SU-DHL-6 (cell line): ENCODE data around the gene LRIG3.

Experiments
- EZH2phosphoT487 ChIP-seq: fragments of 200-600 bp; sonication (generic), shearing (Covaris generic); conservative IDR thresholded peaks from 2 replicates; pipeline ENCODE4 v1.6.1; 2018; ENCODE audit warnings: mild to moderate bottlenecking, antibody characterized with exemption, low read length, moderate library complexity, mixed read lengths
- TF ChIP-seq, protein P1 (sequence below): fragments of 200-600 bp; sonication (generic); IDR thresholded peaks from one replicate; pipeline ENCODE4 v1.5.1; 2017; ENCODE audit warnings: antibody characterized with exemption, mild to moderate bottlenecking, low read length, moderate library complexity; ENCODE audit not compliant: insufficient read depth, poor library complexity, severe bottlenecking

DNA sequence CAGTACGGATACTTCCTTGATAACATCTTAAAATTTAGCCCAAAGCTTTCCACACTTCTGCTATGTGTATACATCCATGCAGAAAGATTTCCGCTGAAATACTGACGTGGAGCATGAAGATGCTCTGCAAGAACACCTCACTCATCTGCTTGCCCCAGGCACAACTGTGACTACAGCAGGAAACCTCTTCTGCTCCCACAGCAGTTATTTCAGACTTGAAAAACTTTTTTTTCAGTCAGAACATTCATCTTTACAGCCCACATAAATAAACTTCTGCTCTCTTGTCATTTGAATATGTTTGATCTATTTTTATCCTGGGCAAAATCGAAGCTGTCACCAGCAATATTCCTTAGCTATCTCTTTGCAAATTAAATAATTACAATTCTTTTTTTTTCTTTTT lies 6.8 kb upstream of the LRIG3 start:
- TF ChIP-seq, protein P1, sequence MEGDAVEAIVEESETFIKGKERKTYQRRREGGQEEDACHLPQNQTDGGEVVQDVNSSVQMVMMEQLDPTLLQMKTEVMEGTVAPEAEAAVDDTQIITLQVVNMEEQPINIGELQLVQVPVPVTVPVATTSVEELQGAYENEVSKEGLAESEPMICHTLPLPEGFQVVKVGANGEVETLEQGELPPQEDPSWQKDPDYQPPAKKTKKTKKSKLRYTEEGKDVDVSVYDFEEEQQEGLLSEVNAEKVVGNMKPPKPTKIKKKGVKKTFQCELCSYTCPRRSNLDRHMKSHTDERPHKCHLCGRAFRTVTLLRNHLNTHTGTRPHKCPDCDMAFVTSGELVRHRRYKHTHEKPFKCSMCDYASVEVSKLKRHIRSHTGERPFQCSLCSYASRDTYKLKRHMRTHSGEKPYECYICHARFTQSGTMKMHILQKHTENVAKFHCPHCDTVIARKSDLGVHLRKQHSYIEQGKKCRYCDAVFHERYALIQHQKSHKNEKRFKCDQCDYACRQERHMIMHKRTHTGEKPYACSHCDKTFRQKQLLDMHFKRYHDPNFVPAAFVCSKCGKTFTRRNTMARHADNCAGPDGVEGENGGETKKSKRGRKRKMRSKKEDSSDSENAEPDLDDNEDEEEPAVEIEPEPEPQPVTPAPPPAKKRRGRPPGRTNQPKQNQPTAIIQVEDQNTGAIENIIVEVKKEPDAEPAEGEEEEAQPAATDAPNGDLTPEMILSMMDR, result no peak
- no peak for TF ChIP-seq EZH2phosphoT487
